Loucy (cell line): Measurements from ENCODE around the gene GATB.

Experiments used
- EZH2phosphoT487 ChIP-seq: fragments of 200-600 bp; IDR thresholded peaks from 2 replicates; pipeline ENCODE4 v1.6.1; 2018; ENCODE audit warnings: antibody characterized with exemption, mild to moderate bottlenecking, moderate library complexity, borderline replicate concordance
- TF ChIP-seq, protein P1 (sequence below): fragments of 200-600 bp; sonication (generic); conservative IDR thresholded peaks from 2 replicates; pipeline ENCODE4 v1.5.1; 2014; ENCODE audit warnings: mild to moderate bottlenecking, antibody characterized with exemption, low read length

DNA sequence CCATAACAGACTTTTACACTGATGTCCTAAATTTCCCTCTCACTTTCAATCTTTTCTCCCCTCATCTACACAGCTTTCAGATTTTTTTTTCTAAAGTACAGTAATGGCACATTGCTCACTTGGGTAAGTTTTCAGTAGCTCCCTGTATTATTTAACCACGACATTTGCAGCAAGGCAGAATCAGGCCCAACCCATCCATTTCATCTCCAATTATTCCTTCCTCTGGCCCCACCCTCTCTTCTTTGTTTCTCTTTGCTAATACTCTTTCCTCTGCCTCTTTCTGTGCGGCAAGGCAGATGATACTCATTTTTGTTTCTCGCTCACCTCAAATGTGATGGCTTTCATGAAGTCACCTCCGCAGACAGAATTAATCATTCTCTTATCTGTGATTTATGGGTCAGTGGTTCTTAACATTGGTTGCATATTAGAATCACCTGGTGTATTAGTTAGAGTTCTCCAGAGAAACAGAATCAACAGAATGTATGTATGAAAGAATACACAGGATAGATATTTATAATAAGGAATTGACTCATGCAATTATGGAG lies 43.4 kb upstream of the GATB start:
- TF ChIP-seq, protein P1, sequence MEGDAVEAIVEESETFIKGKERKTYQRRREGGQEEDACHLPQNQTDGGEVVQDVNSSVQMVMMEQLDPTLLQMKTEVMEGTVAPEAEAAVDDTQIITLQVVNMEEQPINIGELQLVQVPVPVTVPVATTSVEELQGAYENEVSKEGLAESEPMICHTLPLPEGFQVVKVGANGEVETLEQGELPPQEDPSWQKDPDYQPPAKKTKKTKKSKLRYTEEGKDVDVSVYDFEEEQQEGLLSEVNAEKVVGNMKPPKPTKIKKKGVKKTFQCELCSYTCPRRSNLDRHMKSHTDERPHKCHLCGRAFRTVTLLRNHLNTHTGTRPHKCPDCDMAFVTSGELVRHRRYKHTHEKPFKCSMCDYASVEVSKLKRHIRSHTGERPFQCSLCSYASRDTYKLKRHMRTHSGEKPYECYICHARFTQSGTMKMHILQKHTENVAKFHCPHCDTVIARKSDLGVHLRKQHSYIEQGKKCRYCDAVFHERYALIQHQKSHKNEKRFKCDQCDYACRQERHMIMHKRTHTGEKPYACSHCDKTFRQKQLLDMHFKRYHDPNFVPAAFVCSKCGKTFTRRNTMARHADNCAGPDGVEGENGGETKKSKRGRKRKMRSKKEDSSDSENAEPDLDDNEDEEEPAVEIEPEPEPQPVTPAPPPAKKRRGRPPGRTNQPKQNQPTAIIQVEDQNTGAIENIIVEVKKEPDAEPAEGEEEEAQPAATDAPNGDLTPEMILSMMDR: no peak
- TF ChIP-seq EZH2phosphoT487: no peak
